Skin of body (tissue), 2 donors: ENCODE measurements around the gene TSEN15. TPM values are rescaled to one million over a fixed set of nuclear protein-coding genes. Genes with fewer than 3 reads are reported as not detected.

Experiments used
- DNase-seq: peaks from one replicate; lab custom pipeline; 2025; lab: John Stamatoyannopoulos, UW
- total RNA-seq: library from RNA; depleted of rRNA; stranded (reverse); fragments of >200 nt; gene quantifications from one replicate; pipeline ENCODE4 v1.2.3, GENCODE V29; 2014

The TSEN15 gene
- total RNA-seq, 1 donor from 2014 or later: 25.3 TPM

DNA sequence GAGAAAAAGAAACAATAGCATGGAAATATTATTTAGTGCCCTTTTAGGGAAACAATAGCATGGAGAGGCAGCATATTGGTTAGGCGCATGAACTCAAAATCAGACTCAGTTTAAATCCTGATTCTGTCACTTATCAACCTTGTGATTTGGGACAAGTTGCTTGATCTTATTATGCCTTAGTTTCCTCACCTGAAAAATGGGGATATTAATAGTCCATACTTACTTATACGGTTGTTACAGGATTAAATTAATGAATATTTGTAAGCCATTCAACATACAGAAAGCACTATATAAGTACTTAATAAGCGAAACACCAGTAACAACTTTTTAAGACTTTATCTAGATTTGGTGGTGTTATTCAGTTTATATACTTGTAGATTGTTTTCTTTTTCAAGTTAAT is 1.2 kb downstream of the TSEN15 start:
- DNase-seq: no peak

DNA sequence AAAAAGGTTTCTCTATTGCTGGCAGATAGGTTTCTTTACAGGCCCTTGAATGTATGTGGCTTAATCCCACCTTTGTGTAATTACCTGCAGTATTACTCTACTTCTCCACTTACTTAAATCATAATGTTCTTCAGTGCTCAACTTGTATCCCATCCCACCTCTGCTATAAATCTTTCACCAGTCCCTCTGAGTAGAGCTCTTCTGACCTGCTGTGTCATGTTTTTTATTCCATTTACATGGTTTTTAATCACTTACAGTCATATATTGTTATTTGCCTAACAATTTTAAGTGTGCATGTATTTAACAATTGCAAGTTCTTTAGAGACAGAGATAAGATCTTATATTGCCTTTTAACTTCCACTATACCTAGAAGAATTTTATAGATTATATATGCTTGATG is 2.4 kb downstream of the TSEN15 start:
- DNase-seq: no peak

DNA sequence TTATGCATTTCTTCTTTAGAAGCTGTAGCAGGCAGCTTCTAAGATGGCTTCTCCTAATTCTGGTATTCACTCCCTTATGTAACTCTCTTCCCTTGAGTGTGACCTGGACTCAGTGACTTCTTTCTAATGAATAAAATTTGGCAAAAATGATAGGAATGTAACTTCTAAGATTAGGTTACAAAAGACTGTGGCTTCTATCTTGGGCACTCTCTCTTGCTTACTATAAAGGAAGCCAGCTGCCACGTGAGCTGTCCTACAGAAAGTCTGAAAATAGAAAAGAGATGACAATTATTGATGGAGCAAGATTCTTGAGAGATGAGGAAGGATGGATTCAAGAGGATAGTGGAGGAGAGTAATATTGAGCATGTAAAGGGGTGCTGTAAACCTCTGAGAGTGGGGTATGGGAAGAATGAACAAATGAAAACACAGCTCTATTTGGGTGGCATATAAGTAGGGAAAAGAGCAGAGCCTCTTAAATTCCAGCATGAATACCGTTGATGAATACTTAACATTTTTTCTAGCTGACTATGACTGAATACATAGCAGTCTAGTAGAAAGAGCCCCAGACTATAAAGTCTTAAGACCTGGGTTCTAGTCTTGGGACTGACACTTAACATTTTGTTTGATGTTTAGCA is 5.5 kb downstream of the TSEN15 start:
- DNase-seq: no peak

DNA sequence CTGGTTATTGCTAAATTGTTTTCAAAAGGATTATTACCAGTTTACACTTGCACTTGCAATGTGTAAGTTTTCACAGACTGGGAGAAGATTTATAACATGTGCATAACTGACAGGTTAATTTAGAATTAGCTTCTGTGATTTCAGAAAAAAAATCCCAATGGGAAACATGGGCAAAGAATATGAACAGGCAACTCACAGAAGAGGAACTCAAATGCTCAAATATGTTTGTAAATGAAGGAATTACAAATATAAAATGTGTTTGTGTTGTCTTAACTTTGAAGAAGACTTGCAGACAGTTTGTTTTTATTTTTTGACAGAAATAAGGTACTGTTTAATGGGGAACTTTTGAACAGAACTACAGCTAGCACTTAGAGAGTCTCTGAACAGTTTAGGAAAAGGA is 8.4 kb downstream of the TSEN15 start:
- no peak for DNase-seq

DNA sequence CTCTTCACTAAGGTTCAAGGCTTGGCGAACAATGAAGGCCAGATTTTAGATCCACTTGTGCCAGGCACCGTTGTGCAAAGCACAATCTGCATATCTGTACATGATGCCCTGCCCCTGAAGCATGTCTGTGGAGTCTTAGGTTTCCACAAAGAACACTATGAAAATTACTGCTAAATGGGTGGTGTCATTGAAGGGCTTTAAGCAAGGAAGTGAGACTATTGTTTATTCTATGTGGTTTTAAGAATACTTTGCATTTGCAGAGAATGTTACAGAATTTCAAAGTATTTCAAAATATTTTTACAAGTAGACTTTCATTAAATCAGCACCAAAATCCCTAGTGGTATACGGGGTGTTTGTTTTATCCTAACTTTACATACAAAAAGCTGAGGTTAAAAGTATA is 8.8 kb downstream of the TSEN15 start:
- no peak for DNase-seq

DNA sequence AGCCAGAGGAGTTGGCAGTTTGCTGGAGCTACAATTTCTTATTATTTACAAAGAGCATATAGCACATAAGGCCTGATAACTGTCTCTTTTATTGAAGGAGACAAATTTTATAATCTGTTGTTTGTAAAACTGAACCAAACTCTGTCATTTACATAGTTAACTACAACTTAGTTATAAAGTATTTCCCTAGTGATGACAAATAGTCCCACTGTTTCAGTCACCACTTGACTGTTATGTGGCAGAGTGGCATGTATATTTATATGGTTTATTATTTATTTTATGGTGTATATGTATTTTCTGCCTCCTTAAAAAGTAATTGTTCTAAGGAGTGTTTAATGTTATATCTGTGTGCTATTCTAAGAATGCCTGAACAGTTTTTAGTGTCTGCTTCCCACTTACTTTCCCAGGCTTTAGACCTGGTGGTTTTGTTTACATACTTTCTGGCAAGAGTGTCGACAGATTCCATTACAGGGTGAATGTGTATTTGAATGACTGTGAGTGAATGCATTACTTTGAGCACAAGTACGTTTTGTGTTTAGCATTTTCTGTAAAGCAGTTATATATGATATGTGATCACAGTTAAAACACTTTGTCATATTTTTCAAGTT is 10.0 kb downstream of the TSEN15 start:
- DNase-seq: no peak

DNA sequence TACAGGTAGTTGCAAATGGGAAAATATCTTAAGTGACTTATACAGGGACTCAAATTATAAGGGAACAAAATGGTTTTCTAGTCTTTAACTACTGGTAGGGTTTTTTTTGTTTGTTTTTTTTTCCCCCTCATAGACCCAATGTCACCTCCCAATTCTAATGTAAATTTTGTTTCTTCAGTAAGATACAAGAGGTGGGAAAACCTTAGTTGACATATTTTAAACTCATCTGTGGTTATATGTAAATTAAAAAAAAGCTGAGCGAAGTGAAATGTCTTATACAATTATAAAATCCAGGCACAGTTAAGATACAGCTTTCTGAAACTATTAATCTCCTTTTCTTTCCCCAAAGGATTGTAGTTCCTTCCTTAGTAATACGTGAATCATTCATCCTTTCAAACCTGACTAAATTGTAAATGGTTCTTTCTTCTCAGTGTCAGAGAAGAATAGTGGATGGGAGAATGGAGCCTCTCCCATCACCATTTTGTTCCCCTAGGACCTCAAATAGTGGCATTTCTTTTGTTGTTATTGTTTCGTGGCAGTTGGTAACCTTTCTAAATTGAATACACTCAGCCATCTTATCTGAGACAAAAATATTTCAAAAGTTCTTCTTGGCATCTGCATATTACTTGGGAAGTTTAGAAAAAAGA is 11.2 kb downstream of the TSEN15 start:
- no peak for DNase-seq

DNA sequence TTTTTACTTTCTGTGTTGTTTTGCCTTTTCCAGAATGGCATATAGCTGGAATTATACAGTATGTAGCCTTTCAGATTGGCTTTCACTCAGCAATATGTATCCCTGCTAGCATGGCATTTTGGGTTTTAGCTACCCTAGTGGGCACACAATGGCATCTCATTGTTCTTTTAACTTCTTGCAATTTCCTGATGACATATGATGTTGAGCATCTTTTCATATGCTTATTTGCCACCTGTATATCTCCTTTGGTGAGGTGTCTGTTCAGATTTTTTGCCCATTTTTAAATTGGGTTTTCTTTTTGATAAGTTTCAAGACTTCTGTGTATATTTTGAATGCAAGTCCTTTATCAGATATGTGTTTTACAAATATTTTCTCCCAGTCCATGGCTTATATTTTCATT is 14.0 kb downstream of the TSEN15 start:
- DNase-seq: no peak

DNA sequence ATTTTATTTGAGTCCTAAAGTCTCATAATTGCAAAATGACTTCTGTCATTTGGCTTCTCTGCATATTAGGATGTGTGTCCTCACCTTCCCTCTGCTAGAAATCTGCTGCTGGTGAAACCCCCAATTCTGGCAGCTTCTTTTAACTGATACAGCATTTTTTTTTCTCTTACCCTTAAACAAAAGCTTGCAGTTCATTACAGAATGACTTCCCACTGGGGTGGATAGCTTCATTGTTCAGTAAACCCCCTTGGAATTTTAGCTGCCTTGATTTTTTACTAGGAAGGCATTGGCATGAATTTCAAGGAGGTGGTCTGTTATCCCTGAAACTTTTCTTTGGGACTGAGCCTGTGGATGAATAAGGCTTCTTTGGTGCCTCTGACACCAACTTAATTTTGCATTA is 16.8 kb downstream of the TSEN15 start:
- no peak for DNase-seq

DNA sequence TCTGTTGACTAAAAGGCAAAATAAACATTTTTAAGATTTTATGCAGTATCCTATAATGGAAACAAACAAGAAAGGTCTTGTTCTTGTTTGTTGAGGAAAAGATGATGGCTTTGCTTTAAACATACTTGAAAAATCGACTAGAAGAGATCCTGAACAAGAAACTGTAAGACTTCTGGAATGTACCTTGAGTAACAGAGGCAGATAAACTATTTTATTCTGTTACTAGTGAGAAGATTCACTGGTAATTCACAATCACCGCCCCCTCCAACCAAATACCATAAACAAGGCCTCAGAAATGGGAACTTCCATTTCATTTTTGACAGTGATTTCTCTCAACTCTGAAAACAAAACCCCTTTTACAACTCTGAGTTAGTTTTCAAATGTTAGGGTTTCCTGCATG is 18.1 kb downstream of the TSEN15 start:
- no peak for DNase-seq

DNA sequence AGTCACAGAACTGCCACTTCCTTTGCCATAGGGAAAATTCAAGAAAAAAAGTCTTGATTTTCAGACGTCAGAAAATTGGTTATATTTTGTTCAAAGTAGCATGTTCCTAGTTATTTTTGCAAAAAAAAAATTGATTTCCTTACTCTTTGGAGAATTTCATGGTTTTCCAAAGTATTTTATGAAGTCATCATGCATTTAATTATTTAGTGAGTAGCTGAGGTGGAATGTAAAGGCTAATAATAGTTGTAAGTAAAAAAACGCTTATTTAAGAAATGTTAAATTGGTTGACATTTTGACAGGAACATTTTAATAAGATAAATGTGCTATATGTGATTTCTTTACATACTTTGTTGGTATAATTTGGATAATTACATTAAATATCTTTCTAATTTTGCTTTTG is 20.8 kb downstream of the TSEN15 start:
- no peak for DNase-seq

DNA sequence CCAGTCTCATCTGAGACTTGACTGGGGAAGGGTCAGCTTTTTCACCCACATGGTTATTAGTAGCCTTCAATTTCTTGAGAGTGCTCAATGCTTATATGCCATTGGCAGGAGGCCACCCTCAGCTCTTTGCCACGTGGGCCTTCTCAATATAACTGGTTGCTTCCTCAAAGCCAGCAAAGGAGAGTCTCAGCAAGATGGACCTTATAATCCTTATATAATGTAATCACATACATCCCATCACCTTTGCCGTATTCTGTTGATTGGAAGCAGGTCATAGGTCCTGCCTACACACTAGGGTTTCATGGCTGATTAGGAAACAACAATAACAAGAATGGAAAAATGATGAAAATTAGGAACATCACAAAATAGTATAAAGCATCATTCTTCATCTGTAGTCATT is 22.9 kb downstream of the TSEN15 start:
- no peak for DNase-seq

DNA sequence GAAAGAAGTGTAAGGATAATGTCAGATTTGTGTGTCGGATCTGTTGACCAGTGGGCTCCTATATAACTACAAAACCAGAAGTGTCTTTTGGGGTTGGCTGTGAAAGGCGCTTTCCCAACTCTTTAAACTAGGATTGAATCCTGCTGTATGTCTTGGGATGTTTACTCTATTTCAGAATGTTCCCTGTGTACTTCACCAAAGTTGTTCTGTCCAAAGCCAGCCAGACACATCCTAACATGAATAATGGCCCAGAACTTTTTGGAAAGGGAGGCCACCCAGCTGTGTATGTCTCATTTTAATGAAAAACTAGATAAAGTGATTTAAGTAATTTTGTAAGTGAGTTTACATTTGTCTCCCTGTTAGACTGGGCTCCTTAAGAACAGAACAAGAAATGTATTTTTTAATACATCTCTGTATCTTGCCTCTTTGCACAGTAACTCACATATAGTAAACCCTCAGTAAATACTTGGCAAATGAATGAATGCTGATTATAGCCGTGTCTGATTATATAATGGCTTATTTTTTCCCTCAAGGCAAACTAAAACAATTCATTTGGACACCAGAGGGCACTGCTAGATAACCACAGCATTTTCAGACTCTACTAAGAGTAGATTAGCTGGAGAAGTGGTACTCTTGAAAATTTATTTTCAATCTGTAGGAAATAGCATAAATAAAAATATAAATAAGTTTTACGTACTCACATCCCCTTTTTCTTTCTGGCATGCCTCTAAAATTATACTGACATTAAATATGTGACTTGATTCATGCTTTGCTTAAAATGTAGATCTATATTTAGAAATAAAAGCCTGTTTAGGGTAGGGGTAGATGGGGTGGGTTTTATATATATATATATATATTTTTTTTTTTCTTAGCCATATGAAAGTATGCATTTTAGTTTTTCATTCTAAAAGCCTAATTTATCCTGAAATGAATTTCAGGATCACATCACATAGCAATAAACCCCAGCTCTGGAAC is 23.8 kb downstream of the TSEN15 start:
- DNase-seq: peak; percentile 83

DNA sequence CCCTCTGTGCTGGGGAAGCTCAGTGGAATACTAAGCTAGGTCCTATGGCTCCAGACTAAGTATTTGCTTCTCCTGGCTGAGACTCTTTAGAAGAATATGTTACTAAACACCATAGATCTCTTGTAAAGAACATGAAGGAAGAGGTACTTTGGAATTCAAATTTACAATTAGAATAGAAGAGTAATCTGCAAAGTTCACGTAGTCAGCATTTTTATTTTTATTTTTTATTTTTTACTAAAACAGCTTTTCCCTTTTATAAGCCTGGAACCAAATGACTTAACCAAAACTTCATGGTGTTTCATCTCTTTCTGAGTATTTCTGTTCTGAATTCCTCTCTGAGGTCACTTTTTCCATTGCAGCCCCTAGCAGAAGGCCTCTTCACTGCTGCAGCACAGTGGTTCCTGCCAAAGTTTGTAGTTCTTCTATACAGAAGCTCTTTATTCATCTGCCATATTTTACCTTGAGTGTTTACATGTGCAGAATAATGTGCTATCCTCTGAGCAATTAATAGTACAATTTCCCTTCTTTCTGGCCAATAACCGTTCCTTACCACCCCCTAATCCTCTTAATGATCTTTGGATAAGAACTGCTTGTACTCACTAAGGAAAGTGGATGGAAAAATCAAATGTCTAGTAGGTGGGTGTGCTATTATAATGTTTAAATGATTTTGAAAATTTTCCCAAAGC is 27.2 kb downstream of the TSEN15 start:
- peak; percentile 84 for DNase-seq

DNA sequence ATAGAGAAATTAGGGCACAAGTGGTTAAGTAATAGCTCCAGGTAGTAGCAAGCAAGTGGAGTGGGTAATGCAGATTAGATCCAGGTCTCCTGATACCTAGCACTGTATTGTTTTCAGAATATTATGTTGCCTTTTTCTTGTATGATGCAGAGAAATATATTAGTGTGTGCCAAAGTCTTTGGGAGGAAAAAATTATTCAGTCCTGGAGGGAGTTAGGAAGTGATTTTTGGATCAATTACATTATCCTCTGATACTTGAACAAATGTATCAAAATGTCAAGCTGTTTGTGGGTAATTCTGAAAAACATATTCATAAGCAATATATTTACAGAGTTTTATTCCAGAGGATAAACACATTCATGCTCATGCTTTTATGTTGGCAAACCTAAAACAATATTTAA is 28.8 kb downstream of the TSEN15 start:
- no peak for DNase-seq

DNA sequence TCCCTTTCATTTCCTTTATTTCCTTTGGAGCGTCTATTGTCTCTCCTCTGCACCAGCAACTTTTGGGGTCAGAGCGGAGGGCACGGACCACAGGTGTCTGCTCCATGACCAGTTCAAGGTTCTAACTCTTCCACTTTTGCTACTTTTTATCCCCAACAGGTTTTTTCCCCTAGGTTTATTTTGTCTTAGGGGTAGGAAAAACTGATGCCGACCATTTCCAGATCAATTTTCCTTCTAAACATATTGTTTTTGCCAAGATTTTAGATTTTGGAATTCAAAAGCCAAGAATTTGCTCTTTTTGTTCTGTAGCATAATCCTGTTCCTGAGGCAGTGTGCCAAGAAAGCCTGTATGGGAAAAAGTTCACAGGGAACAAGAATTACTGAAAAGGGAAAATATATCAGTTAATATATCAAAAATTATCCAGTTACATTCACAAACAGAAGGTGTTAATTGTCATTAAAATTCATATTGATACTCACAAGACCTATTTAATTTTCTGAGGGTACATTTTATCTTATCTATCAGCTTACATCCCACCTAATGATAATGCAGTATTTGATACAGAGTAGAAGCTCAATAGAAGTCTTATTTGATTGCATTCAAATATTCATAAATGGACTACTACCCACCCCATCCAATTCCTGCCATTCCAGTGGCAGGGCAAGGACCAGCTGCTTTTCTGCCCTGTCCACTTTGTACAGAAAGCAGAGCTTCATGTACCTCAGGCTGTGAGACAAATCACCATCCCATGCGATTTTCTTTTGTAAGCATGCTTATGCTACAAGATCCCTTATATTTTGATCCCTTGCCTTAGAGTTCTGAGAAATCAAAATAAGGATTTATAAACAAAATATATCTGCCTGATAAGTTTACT is 31.2 kb downstream of the TSEN15 start:
- DNase-seq: peak; percentile 51

DNA sequence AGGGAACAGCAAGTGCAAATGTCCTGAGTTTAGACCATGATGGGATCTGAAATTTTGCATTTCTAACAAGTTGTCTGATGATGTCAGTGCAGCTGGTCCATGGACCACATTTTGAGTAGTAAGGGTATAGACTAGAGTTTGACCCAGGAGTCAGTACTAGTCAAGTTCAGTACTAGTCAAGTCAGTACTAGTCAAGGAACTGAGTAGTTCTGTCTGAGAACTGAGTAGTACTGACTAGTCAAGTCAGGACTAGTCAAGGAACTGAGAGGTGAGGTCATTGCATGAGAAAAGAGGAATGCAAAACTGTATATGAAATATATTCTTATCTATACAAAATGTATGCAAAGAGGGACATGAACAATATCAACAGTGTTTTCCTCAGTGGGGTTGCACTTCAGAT is 34.1 kb downstream of the TSEN15 start:
- no peak for DNase-seq

DNA sequence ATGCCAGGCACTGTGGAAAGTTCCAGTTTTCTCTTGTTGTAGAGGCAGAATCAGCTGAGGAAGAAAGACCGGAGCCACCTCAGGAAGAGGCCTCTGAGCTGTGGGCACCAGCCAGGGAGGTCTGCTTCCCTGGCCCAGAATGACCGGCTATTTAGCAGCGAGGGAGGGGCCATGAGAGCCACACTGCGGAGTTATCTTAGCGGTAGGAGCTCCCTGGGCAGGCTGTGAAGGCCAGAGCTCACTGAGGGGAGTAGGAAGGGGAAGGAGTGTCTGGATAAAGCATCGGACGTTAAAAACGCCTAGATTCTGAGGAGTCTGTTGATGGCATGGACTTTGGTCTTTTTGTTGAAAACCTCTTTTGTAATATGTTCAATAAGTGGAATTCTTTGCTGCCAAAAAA is 36.5 kb downstream of the TSEN15 start:
- no peak for DNase-seq

DNA sequence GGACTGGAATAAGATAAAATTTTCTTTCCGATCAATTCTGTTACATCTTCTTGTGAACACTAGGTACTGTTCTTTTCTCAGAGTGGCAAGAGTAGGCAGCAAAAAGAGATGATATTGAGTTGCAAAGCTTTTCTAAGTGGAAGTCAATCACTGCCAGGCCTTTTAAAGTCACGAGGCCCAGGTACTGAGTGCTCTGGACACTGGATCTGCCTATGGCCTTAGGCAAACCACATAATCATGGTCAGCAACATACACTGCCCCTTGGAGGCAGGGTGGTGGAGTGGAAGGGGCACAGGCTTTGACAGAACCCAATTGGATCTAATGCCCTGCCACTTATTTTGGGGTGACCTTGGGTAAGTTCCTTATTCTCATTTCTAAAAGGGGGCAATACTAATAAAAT is 41.5 kb downstream of the TSEN15 start:
- no peak for DNase-seq

DNA sequence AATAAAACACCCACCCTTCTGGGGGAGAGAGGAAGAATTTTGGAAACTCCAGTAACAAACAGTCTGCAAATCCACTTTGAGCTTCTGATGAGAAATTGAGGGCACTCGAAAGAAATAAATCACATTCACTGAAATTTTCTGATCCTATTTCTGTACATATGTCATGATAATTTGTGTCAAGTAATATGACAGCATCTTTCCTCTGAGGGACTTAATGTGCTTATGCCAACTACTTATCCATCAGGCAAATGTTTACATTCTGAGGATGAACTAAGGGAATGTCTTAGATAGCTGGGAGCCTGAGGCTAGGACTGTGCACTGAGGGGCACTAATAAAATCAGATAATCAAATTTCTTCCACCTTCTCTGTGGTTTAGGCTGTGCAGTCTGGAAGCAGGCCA is 44.5 kb downstream of the TSEN15 start:
- DNase-seq: no peak
